ENCODE results near the gene PACS2.

- TF ChIP-seq ZNF121 (CRISPR knock-in tag; IDR thresholded peaks at IDR 0.05) = no peak
- TF ChIP-seq, protein P1, sequence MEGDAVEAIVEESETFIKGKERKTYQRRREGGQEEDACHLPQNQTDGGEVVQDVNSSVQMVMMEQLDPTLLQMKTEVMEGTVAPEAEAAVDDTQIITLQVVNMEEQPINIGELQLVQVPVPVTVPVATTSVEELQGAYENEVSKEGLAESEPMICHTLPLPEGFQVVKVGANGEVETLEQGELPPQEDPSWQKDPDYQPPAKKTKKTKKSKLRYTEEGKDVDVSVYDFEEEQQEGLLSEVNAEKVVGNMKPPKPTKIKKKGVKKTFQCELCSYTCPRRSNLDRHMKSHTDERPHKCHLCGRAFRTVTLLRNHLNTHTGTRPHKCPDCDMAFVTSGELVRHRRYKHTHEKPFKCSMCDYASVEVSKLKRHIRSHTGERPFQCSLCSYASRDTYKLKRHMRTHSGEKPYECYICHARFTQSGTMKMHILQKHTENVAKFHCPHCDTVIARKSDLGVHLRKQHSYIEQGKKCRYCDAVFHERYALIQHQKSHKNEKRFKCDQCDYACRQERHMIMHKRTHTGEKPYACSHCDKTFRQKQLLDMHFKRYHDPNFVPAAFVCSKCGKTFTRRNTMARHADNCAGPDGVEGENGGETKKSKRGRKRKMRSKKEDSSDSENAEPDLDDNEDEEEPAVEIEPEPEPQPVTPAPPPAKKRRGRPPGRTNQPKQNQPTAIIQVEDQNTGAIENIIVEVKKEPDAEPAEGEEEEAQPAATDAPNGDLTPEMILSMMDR (IDR thresholded peaks at IDR 0.05) = no peak
- TF ChIP-seq, protein P2, sequence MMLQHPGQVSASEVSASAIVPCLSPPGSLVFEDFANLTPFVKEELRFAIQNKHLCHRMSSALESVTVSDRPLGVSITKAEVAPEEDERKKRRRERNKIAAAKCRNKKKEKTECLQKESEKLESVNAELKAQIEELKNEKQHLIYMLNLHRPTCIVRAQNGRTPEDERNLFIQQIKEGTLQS (CRISPR knock-in tag; conservative IDR thresholded peaks at IDR 0.05) = no peak
- TF ChIP-seq ATF1 (CRISPR knock-in tag; IDR thresholded peaks at IDR 0.05) = no peak
- TF ChIP-seq, protein P3, sequence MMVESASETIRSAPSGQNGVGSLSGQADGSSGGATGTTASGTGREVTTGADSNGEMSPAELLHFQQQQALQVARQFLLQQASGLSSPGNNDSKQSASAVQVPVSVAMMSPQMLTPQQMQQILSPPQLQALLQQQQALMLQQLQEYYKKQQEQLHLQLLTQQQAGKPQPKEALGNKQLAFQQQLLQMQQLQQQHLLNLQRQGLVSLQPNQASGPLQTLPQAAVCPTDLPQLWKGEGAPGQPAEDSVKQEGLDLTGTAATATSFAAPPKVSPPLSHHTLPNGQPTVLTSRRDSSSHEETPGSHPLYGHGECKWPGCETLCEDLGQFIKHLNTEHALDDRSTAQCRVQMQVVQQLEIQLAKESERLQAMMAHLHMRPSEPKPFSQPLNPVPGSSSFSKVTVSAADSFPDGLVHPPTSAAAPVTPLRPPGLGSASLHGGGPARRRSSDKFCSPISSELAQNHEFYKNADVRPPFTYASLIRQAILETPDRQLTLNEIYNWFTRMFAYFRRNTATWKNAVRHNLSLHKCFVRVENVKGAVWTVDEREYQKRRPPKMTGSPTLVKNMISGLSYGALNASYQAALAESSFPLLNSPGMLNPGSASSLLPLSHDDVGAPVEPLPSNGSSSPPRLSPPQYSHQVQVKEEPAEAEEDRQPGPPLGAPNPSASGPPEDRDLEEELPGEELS (CRISPR knock-in tag; IDR thresholded peaks at IDR 0.05) = no peak
- TF ChIP-seq MXD4 (CRISPR knock-in tag; IDR thresholded peaks at IDR 0.05; ENCODE audit: borderline replicate concordance) = no peak
- no peak for TF ChIP-seq ETV6 (CRISPR knock-in tag; IDR thresholded peaks at IDR 0.05)
- no peak for TF ChIP-seq HMGA2 (CRISPR knock-in tag; IDR thresholded peaks at IDR 0.05)
- no peak for TF ChIP-seq ZBTB43 (CRISPR knock-in tag; IDR thresholded peaks at IDR 0.05)
- TF ChIP-seq, protein P4, sequence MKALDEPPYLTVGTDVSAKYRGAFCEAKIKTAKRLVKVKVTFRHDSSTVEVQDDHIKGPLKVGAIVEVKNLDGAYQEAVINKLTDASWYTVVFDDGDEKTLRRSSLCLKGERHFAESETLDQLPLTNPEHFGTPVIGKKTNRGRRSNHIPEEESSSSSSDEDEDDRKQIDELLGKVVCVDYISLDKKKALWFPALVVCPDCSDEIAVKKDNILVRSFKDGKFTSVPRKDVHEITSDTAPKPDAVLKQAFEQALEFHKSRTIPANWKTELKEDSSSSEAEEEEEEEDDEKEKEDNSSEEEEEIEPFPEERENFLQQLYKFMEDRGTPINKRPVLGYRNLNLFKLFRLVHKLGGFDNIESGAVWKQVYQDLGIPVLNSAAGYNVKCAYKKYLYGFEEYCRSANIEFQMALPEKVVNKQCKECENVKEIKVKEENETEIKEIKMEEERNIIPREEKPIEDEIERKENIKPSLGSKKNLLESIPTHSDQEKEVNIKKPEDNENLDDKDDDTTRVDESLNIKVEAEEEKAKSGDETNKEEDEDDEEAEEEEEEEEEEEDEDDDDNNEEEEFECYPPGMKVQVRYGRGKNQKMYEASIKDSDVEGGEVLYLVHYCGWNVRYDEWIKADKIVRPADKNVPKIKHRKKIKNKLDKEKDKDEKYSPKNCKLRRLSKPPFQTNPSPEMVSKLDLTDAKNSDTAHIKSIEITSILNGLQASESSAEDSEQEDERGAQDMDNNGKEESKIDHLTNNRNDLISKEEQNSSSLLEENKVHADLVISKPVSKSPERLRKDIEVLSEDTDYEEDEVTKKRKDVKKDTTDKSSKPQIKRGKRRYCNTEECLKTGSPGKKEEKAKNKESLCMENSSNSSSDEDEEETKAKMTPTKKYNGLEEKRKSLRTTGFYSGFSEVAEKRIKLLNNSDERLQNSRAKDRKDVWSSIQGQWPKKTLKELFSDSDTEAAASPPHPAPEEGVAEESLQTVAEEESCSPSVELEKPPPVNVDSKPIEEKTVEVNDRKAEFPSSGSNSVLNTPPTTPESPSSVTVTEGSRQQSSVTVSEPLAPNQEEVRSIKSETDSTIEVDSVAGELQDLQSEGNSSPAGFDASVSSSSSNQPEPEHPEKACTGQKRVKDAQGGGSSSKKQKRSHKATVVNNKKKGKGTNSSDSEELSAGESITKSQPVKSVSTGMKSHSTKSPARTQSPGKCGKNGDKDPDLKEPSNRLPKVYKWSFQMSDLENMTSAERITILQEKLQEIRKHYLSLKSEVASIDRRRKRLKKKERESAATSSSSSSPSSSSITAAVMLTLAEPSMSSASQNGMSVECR (CRISPR knock-in tag; IDR thresholded peaks at IDR 0.05; ENCODE audit: borderline replicate concordance) = no peak
- TF ChIP-seq KAT7 (CRISPR knock-in tag; IDR thresholded peaks at IDR 0.05; ENCODE audit: borderline replicate concordance) = no peak
These were observed 101.2 kb downstream of the PACS2 start for GRCh38 chr14:105415481-105416428.
